DOHH2 (cell line): ENCODE measurements around the gene ASMTL.

Source experiments
- H3F3A ChIP-seq: fragments of 200-600 bp; sonication (generic), shearing (Covaris generic); 2 replicates; pipeline ENCODE4 v1.6.0; 2016; ENCODE audit warnings: antibody characterized with exemption, mild to moderate bottlenecking; ENCODE audit not compliant: control insufficient read depth, insufficient read depth
- H3K27ac ChIP-seq: fragments of 200-600 bp; sonication (generic); 2 replicates; pipeline ENCODE4 v1.5.1; 2014; ENCODE audit warnings: low read depth, mild to moderate bottlenecking, low read length, moderate library complexity
- H3K27me3 ChIP-seq: fragments of 200-600 bp; sonication (generic); 2 replicates; pipeline ENCODE4 v1.6.1; 2014; ENCODE audit warnings: mild to moderate bottlenecking, low read length, mixed read lengths; ENCODE audit not compliant: control insufficient read depth
- H3K36me3 ChIP-seq: fragments of 200-600 bp; sonication (generic); 2 replicates; pipeline ENCODE4 v1.6.1; 2014; ENCODE audit warnings: mild to moderate bottlenecking, low read length, moderate library complexity, mixed read lengths; ENCODE audit not compliant: control insufficient read depth
- H3K4me1 ChIP-seq: fragments of 200-600 bp; sonication (generic); 2 replicates; pipeline ENCODE4 v1.6.1; 2014; ENCODE audit warnings: mild to moderate bottlenecking, low read length, mixed read lengths; ENCODE audit not compliant: control insufficient read depth
- H3K4me2 ChIP-seq: fragments of 200-600 bp; sonication (generic); 2 replicates; pipeline ENCODE4 v1.6.0; 2014; ENCODE audit warnings: mild to moderate bottlenecking, low read length, moderate library complexity
- H3K4me3 ChIP-seq: fragments of 200-600 bp; sonication (generic); 2 replicates; pipeline ENCODE4 v1.5.1; 2014; ENCODE audit warnings: mild to moderate bottlenecking, low read length, mixed read lengths
- H3K79me2 ChIP-seq: fragments of 200-600 bp; sonication (generic); 2 replicates; pipeline ENCODE4 v1.6.1; 2014; ENCODE audit warnings: mild to moderate bottlenecking, low read length, mixed read lengths; ENCODE audit not compliant: control insufficient read depth
- H3K9me2 ChIP-seq: fragments of 200-600 bp; sonication (generic); replicated peaks from 2 replicates; pipeline ENCODE4 v1.6.1; 2014; ENCODE audit warnings: mild to moderate bottlenecking, low read length, mixed read lengths; ENCODE audit not compliant: control insufficient read depth
- H3K9me3 ChIP-seq: fragments of 200-600 bp; sonication (generic); 2 replicates; pipeline ENCODE4 v1.6.1; 2014; ENCODE audit warnings: antibody characterized with exemption, low read length, mixed read lengths; ENCODE audit not compliant: control insufficient read depth, insufficient read depth
- H4K20me1 ChIP-seq: fragments of 200-600 bp; sonication (generic); 2 replicates; pipeline ENCODE4 v1.6.0; 2014; ENCODE audit warnings: low read depth, mild to moderate bottlenecking, antibody characterized with exemption, low read length, moderate library complexity; ENCODE audit not compliant: control insufficient read depth, insufficient read depth
- CTCF ChIP-seq: fragments of 200-600 bp; sonication (generic); IDR thresholded peaks from one replicate; pipeline ENCODE4 v1.5.1; 2014; ENCODE audit warnings: antibody characterized with exemption, mild to moderate bottlenecking, low read depth, low read length; ENCODE audit not compliant: poor library complexity, severe bottlenecking
- EZH2phosphoT487 ChIP-seq: fragments of 200-600 bp; sonication (generic); IDR thresholded peaks from 2 replicates; pipeline ENCODE4 v1.6.1; 2017; ENCODE audit warnings: borderline replicate concordance, mild to moderate bottlenecking, antibody characterized with exemption, low read length, moderate library complexity, mixed read lengths

The ASMTL gene

GRCh38 chrX:1398431-1399340 is 54.0 kb downstream of the ASMTL start:
- Histone ChIP-seq H3K9me2 (no peaks in the 10 kb centered on the region), H3K4me2 (no peak overlapping the region), H4K20me1 (no peaks in the 10 kb centered on the region), H3K27ac (no peak overlapping the region), H3K9me3 (no peaks in the 10 kb centered on the region; the same call in 1 of the 2 replicates), H3K79me2 (peaks cover 38% of the 10 kb centered on the region), H3K4me3 (no peak overlapping the region), H3K4me1 (peaks cover 20% of the 10 kb centered on the region), H3K27me3 (no peaks in the 10 kb centered on the region), H3F3A (no peaks in the 10 kb centered on the region), H3K36me3 (peaks cover 91% of the 10 kb centered on the region)
- TF ChIP-seq CTCF (no peak), EZH2phosphoT487 (no peak)

GRCh38 chrX:1397441-1398270 is 55.1 kb downstream of the ASMTL start:
- Histone ChIP-seq H3K27me3 (no peaks in the 10 kb centered on the region), H3F3A (no peaks in the 10 kb centered on the region), H3K9me2 (no peaks in the 10 kb centered on the region), H4K20me1 (no peaks in the 10 kb centered on the region), H3K79me2 (peaks cover 42% of the 10 kb centered on the region), H3K27ac (no peak overlapping the region), H3K4me2 (no peak overlapping the region), H3K4me3 (no peak overlapping the region), H3K4me1 (peaks cover 26% of the 10 kb centered on the region), H3K9me3 (no peaks in the 10 kb centered on the region), H3K36me3 (peaks cover 81% of the 10 kb centered on the region)
- TF ChIP-seq EZH2phosphoT487 (no peak), CTCF (no peak)

GRCh38 chrX:1397001-1397400 is 55.7 kb downstream of the ASMTL start:
- Histone ChIP-seq H3K36me3 (peaks cover 81% of the 10 kb centered on the region), H3K4me1 (peaks cover 26% of the 10 kb centered on the region), H4K20me1 (no peaks in the 10 kb centered on the region), H3K4me3 (no peak overlapping the region), H3K4me2 (no peak overlapping the region), H3K79me2 (peaks cover 46% of the 10 kb centered on the region), H3K27ac (no peak overlapping the region), H3K9me2 (no peaks in the 10 kb centered on the region), H3K9me3 (no peaks in the 10 kb centered on the region), H3K27me3 (no peaks in the 10 kb centered on the region), H3F3A (no peaks in the 10 kb centered on the region)
- no peak for TF ChIP-seq EZH2phosphoT487
- no peak for TF ChIP-seq CTCF
